ENCODE data around the gene RNF41.

The RNF41 gene

DNA sequence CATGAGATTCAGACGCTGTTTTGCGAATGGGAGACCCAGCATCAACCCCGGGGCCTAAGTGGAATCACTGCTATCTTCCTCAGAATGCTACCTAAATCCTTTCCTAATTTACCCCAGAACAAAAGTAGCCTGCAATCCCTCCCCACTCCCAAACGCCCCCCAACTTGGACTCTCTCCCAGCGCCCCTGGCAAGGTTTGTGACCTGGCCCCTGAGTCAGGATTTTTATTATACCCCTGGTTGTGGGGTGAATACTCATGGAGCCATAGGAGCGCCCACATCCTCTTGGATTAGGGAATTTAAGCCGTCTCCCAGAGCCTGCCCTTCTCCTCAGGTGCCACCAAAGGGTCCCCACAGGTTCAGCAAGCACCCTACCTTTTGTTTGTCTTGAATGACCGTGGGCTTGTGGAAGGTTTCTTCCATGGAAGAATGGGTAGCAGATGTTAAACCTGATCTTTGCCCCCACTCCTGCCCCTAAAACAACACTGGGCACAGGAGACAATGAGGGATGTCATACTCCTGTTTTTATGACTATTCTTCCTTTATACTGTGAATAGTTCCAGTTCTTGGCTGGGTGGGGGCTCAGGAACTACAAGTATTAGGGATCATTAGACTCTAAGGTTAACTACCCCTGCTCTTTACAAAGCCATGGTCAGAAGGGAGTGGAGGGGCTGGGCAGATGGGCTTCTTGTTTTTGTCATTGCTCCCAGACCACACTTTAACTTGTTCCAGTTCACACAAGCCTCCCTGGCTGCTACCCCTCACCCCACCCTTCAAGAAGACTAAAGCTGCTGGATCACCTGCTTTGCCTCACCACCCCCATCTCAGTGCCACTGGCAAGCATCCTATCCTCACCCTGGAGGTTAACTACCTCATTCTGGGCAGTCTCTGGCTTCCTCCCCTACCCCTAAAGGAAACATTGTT is 68.7 kb downstream of the RNF41 start:
- no peak for DNase-seq (ENCODE audit: low read depth, low spot score)
